ENCODE results near the gene ABR. TPM values are rescaled to one million over a fixed set of nuclear protein-coding genes. Genes with fewer than 3 reads are reported as not detected.

Gene ABR
- total and polyA plus RNA-seq, 3 donors from 2014 or later, result 30.6 to 52.7 (median 42.1) TPM

GRCh38 chr17:1002771-1003555, 176.8 kb downstream of the ABR start:
- H3K9me3 ChIP-seq, result no peaks in the 10 kb centered on the region
- H3K4me3 ChIP-seq, result no peak overlapping the region
- peak overlapping the region in 1 of 2 donors; percentile 77 for H3K27ac ChIP-seq
- peaks cover 46% of the 10 kb centered on the region for H3K4me1 ChIP-seq
- no peaks in the 10 kb centered on the region for H3K27me3 ChIP-seq
- no peak for DNase-seq
- TF ChIP-seq POLR2A (IDR thresholded peaks at IDR 0.05), result no peak
- no peak for TF ChIP-seq CTCF (IDR thresholded peaks at IDR 0.05)
- intact Hi-C loops (cut with DNase I; ENCODE audit: low total_unique reads), result no loop called here
- WGBS, 2 donors, result 74 to 75% methylated on average over 19 of the region's 19 CpGs
- no peaks in the 10 kb centered on the region for H3K36me3 ChIP-seq (ENCODE audit: low read depth, missing control alignments)

- intact Hi-C loops (cut with DNase I; ENCODE audit: low total_unique reads), result no loop called here
- no peaks in the 10 kb centered on the region for H3K27me3 ChIP-seq
- WGBS, 2 donors, result 80 to 81% methylated on average over 4 of the region's 4 CpGs
- peak overlapping the region in 1 of 2 donors; percentile 77 for H3K27ac ChIP-seq
- H3K4me3 ChIP-seq, result no peak overlapping the region
- H3K4me1 ChIP-seq, result peaks cover 45% of the 10 kb centered on the region
- no peak for DNase-seq
- H3K36me3 ChIP-seq (ENCODE audit: low read depth, missing control alignments), result no peaks in the 10 kb centered on the region
- TF ChIP-seq POLR2A (IDR thresholded peaks at IDR 0.05) (no peak), CTCF (IDR thresholded peaks at IDR 0.05) (no peak)
- no peaks in the 10 kb centered on the region for H3K9me3 ChIP-seq
Observed at GRCh38 chr17:1002412-1002753, 177.4 kb downstream of the ABR start.

GRCh38 chr17:1001640-1002411, 178.0 kb downstream of the ABR start:
- no peaks in the 10 kb centered on the region for H3K36me3 ChIP-seq (ENCODE audit: low read depth, missing control alignments)
- peaks cover 45% of the 10 kb centered on the region for H3K4me1 ChIP-seq
- no peak for DNase-seq
- WGBS, 2 donors, result 56 to 63% methylated on average over 18 of the region's 18 CpGs
- peak overlapping the region in 1 of 2 donors; percentile 77 for H3K27ac ChIP-seq
- no peak overlapping the region for H3K4me3 ChIP-seq
- TF ChIP-seq CTCF (IDR thresholded peaks at IDR 0.05) (no peak), POLR2A (IDR thresholded peaks at IDR 0.05) (no peak)
- intact Hi-C loops (cut with DNase I; ENCODE audit: low total_unique reads), result no loop called here
- no peaks in the 10 kb centered on the region for H3K9me3 ChIP-seq
- no peaks in the 10 kb centered on the region for H3K27me3 ChIP-seq

DNA sequence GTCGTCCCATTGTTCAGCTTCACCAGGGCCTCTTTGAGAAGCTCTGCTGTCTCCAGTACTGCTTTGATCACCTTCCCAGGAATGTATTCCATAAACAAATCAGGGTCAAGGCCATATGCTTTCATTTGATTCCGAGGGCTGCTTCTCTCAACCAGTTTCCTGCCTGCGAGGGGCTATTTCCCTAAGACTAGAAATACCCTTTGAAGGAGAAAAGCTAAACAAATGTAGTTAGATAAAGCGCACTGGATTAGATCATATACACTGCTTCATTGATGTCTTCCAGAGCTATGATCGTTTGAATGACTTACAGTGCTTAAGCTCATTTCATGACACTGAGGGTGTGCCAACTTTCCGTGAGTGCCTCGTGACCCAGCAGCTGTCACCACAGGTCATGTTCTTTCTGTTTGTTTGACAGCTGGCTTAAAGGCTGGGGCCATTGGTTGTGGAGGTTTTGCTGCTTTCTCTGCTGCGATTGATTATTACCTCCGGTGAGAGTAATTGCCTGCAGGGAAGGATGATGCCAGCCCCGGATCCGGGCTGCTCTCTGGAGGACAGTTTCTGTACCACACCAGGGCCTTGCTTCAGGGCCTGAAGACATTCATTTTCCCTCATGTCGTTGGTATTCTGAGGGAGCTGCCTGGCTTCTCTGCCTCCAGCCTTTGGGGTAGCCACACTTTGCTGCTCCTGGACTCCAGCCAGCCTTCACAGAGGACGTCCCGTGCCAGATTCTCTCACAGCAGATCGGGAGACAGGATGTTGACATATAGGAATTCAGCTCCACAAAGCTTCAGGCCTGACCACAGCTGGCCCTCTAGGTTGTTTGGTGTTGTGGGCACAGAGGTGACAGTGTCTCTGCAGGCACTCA, 179.0 kb downstream of the ABR start:
- DNase-seq, result no peak
- intact Hi-C loops (cut with DNase I; ENCODE audit: low total_unique reads), result no loop called here
- peaks cover 39% of the 10 kb centered on the region for H3K4me1 ChIP-seq
- no peaks in the 10 kb centered on the region for H3K36me3 ChIP-seq (ENCODE audit: low read depth, missing control alignments)
- H3K27ac ChIP-seq, result peak overlapping the region in 1 of 2 donors; percentile 50
- WGBS, 2 donors, result 69 to 70% methylated on average over 15 of the region's 15 CpGs
- TF ChIP-seq POLR2A (IDR thresholded peaks at IDR 0.05) (no peak), CTCF (IDR thresholded peaks at IDR 0.05) (no peak)
- H3K27me3 ChIP-seq, result no peaks in the 10 kb centered on the region
- H3K9me3 ChIP-seq, result no peaks in the 10 kb centered on the region
- no peak overlapping the region for H3K4me3 ChIP-seq
